ENCODE measurements around the gene DGKD. TPM values are rescaled to one million over a fixed set of nuclear protein-coding genes. Genes with fewer than 3 reads are reported as not detected.

The DGKD gene
- total and polyA plus RNA-seq, 10 donors = 21.9 to 120 (median 71.9) TPM

- peak overlapping the region in 1 of 8 donors; percentile 5 for H3K4me3 ChIP-seq
- peaks cover 0 to 30% (median 6%) of the 10 kb centered on the region in 6 donors for H3K36me3 ChIP-seq
- peaks cover 17 to 100% (median 77%) of the 10 kb centered on the region in 6 donors for H3K4me1 ChIP-seq
- DNase-seq = no peak
- 54 to 92% (median 65%) methylated on average over 6 to 12 of the region's 12 CpGs for WGBS, 5 donors
- intact Hi-C loops (cut with DNase I; ENCODE audit: low total_unique reads) = no loop called here
- no peak for TF ChIP-seq POLR2AphosphoS5 (IDR thresholded peaks at IDR 0.05)
- TF ChIP-seq POLR2A (IDR thresholded peaks at IDR 0.05) = no peak
- no peak for TF ChIP-seq CTCF (IDR thresholded peaks at IDR 0.05 in 8 of 11, conservative IDR thresholded peaks at IDR 0.05 in 3 of 11)
- no peaks in the 10 kb centered on the region for H3K27me3 ChIP-seq (replicated peaks in 1 of 7)
- H3K27ac ChIP-seq = peak overlapping the region; percentile 7 to 81 (median 56)
- no peaks in the 10 kb centered on the region for H3K9me3 ChIP-seq
These were observed 30.7 kb downstream of the DGKD start for GRCh38 chr2:233384811-233385488.

- H3K9me3 ChIP-seq = no peaks in the 10 kb centered on the region
- intact Hi-C loops (cut with DNase I; ENCODE audit: low total_unique reads) = no loop called here
- H3K27ac ChIP-seq = peak overlapping the region; percentile 7 to 81 (median 56)
- H3K4me1 ChIP-seq = peaks cover 17 to 96% (median 71%) of the 10 kb centered on the region in 6 donors
- H3K36me3 ChIP-seq = peaks cover 0 to 36% (median 11%) of the 10 kb centered on the region in 6 donors
- TF ChIP-seq POLR2AphosphoS5 (IDR thresholded peaks at IDR 0.05) (peak in 2 of 3 donors; percentile 17 to 33), POLR2A (IDR thresholded peaks at IDR 0.05) (no peak)
- H3K27me3 ChIP-seq (replicated peaks in 1 of 7) = no peaks in the 10 kb centered on the region
- 29 to 56% (median 40%) methylated on average over 14 of the region's 14 CpGs for WGBS, 5 donors
- H3K4me3 ChIP-seq = peak overlapping the region in 1 of 8 donors; percentile 5
- DNase-seq = peak; percentile 86
These were observed 31.3 kb downstream of the DGKD start for GRCh38 chr2:233385489-233386044.

- H3K9me3 ChIP-seq = no peaks in the 10 kb centered on the region
- intact Hi-C loops (cut with DNase I; ENCODE audit: low total_unique reads) = no loop called here
- no peak for TF ChIP-seq POLR2A (IDR thresholded peaks at IDR 0.05)
- no peak for TF ChIP-seq POLR2AphosphoS5 (IDR thresholded peaks at IDR 0.05)
- no peak for TF ChIP-seq CTCF (IDR thresholded peaks at IDR 0.05 in 8 of 11, conservative IDR thresholded peaks at IDR 0.05 in 3 of 11)
- H3K27me3 ChIP-seq (replicated peaks in 1 of 7) = no peaks in the 10 kb centered on the region
- H3K36me3 ChIP-seq = peaks cover 0 to 46% (median 14%) of the 10 kb centered on the region in 6 donors
- H3K4me1 ChIP-seq = peaks cover 17 to 89% (median 62%) of the 10 kb centered on the region in 6 donors
- DNase-seq = no peak
- peak overlapping the region in 6 of 8 donors; percentile 52 to 81 (median 72) for H3K27ac ChIP-seq
- WGBS, 5 donors = 68 to 72% (median 71%) methylated on average over 12 to 13 of the region's 13 CpGs
- peak overlapping the region in 1 of 8 donors; percentile 5 for H3K4me3 ChIP-seq
These were observed 32.2 kb downstream of the DGKD start for GRCh38 chr2:233386382-233387041.

GRCh38 chr2:233387225-233387624, 32.9 kb downstream of the DGKD start:
- TF ChIP-seq CTCF (IDR thresholded peaks at IDR 0.05 in 8 of 11, conservative IDR thresholded peaks at IDR 0.05 in 3 of 11) (no peak), POLR2AphosphoS5 (IDR thresholded peaks at IDR 0.05) (no peak), POLR2A (IDR thresholded peaks at IDR 0.05) (no peak)
- intact Hi-C loops (cut with DNase I; ENCODE audit: low total_unique reads) = no loop called here
- Histone ChIP-seq H3K9me3 (no peaks in the 10 kb centered on the region), H3K4me3 (peak overlapping the region in 1 of 8 donors; percentile 34), H3K4me1 (peaks cover 17 to 82% (median 56%) of the 10 kb centered on the region in 6 donors), H3K27ac (peak overlapping the region in 7 of 8 donors; percentile 7 to 81 (median 69)), H3K36me3 (peaks cover 0 to 53% (median 16%) of the 10 kb centered on the region in 6 donors), H3K27me3 (replicated peaks in 1 of 7) (no peaks in the 10 kb centered on the region)
- no peak for DNase-seq
- WGBS, 5 donors = 87 to 93% (median 91%) methylated on average over 13 of the region's 13 CpGs

Measured in spleen (tissue), 11 donors.